ENCODE measurements around the gene IL21.

GRCh38 chr4:122584519-122584918, 36.3 kb downstream of the IL21 start:
- TF ChIP-seq CTCF (IDR thresholded peaks at IDR 0.05), result no peak
- no peak for TF ChIP-seq POLR2A (IDR thresholded peaks at IDR 0.05)

All from vagina (tissue), 2 donors.